OCI-LY1 (cell line): ENCODE measurements around the gene TOGARAM2.

Experiments
- EZH2 ChIP-seq: fragments of 200-600 bp; sonication (generic), shearing (Covaris generic); IDR thresholded peaks from 2 replicates; pipeline ENCODE4 v1.8.0; 2017; ENCODE audit warnings: borderline replicate concordance, mixed run types, mild to moderate bottlenecking, antibody characterized with exemption, low read length, moderate library complexity, mixed read lengths
- TF ChIP-seq, protein P1 (sequence below): fragments of 200-600 bp; sonication (generic), shearing (Covaris generic); IDR thresholded peaks from 2 replicates; pipeline ENCODE4 v1.5.1; 2017; ENCODE audit warnings: mild to moderate bottlenecking, antibody characterized with exemption, low read length, moderate library complexity, mixed read lengths

GRCh38 chr2:29059624-29060023 is 78.5 kb downstream of the TOGARAM2 start:
- TF ChIP-seq, protein P1, sequence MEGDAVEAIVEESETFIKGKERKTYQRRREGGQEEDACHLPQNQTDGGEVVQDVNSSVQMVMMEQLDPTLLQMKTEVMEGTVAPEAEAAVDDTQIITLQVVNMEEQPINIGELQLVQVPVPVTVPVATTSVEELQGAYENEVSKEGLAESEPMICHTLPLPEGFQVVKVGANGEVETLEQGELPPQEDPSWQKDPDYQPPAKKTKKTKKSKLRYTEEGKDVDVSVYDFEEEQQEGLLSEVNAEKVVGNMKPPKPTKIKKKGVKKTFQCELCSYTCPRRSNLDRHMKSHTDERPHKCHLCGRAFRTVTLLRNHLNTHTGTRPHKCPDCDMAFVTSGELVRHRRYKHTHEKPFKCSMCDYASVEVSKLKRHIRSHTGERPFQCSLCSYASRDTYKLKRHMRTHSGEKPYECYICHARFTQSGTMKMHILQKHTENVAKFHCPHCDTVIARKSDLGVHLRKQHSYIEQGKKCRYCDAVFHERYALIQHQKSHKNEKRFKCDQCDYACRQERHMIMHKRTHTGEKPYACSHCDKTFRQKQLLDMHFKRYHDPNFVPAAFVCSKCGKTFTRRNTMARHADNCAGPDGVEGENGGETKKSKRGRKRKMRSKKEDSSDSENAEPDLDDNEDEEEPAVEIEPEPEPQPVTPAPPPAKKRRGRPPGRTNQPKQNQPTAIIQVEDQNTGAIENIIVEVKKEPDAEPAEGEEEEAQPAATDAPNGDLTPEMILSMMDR: no peak
- no peak for TF ChIP-seq EZH2
